ENCODE results near the gene HNF1B.

Gene HNF1B

DNA sequence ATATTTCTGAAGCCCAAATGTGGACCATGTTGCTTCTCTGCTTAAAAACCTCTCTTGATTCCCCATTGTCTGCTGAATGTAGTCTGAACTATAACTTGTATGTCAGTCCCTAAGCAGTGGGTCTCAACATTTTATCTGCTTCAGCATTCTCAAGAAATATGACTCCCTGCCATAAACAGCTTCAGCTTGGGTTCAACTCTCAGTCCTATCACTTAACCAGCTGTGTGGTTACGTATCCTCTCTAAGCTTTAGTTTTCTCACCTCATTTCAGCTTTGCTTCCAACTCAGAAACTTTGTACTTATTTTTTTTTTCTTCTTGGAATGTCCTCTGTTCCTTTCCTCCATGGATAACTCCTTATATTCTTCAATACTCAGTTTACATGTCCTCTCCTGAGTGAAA lies 97.0 kb downstream of the HNF1B start:
- H3K9ac ChIP-seq (ENCODE audit: low read length): no peak overlapping the region
- no peak overlapping the region for H4K5ac ChIP-seq (ENCODE audit: low read length)
- no peak overlapping the region for H2BK5ac ChIP-seq (ENCODE audit: low read length)
- no peak for DNase-seq
- H3K4me3 ChIP-seq (ENCODE audit: low read length): no peak overlapping the region
- no peaks in the 10 kb centered on the region for H3K36me3 ChIP-seq (ENCODE audit: control insufficient read depth, insufficient read depth, low read length)
- no peak overlapping the region for H4K8ac ChIP-seq (ENCODE audit: low read depth, low read length)
- no peak overlapping the region for H3K27ac ChIP-seq (ENCODE audit: low read depth, low read length)
- no peaks in the 10 kb centered on the region for H3K79me1 ChIP-seq (ENCODE audit: low read length)
- no peaks in the 10 kb centered on the region for H3K4me1 ChIP-seq (ENCODE audit: control insufficient read depth, low read depth, low read length)
- peaks cover 3% of the 10 kb centered on the region for H3K79me2 ChIP-seq (ENCODE audit: control insufficient read depth, insufficient read depth, low read length)
- no peak overlapping the region for H2AK5ac ChIP-seq (ENCODE audit: low read length)
- H3K4ac ChIP-seq (ENCODE audit: low read depth, low read length): no peak overlapping the region
- WGBS (ENCODE audit: extremely low coverage, insufficient coverage, low lambda C conversion rate): no CpG with 5 or more reads among the region's 1 CpG
- no peak overlapping the region for H2BK15ac ChIP-seq (replicated peaks; ENCODE audit: low read depth)
- no peak overlapping the region for H3K23ac ChIP-seq (ENCODE audit: low read length)
- no peak overlapping the region for H3K4me2 ChIP-seq (ENCODE audit: low read length)
- no peak overlapping the region for H3K18ac ChIP-seq (ENCODE audit: low read length)
- H3K56ac ChIP-seq (ENCODE audit: low read length): no peak overlapping the region
- peaks cover 4% of the 10 kb centered on the region for H3K27me3 ChIP-seq (ENCODE audit: insufficient read depth, low read length, poor library complexity)
- H2BK120ac ChIP-seq (ENCODE audit: low read depth, low read length): no peak overlapping the region

DNA sequence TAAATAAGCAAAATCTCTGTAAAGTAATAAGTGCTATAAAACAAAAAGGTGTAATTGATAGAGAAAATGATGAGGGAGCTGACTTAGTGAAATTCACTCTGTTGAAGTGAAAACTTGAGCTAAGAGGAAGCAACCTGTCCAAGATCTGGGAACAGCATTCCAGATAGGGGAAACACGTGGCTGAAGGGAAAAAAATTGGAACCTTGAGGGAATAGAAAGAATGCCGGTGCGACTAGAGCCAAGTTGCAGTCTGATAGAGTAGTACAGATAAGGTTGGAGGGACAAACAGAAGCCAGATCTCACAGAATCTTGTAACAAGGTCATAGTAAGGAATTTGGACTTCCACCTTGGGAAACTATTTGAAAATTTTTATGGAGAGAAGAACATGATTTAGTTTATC lies 101.0 kb downstream of the HNF1B start:
- Histone ChIP-seq H2BK15ac (replicated peaks; ENCODE audit: low read depth) (no peak overlapping the region), H4K5ac (ENCODE audit: low read length) (no peak overlapping the region), H3K27me3 (ENCODE audit: insufficient read depth, low read length, poor library complexity) (peaks cover 4% of the 10 kb centered on the region), H2BK120ac (ENCODE audit: low read depth, low read length) (no peak overlapping the region), H3K36me3 (ENCODE audit: control insufficient read depth, insufficient read depth, low read length) (no peaks in the 10 kb centered on the region), H2BK5ac (ENCODE audit: low read length) (no peak overlapping the region), H3K23ac (ENCODE audit: low read length) (no peak overlapping the region), H3K56ac (ENCODE audit: low read length) (no peak overlapping the region), H3K4ac (ENCODE audit: low read depth, low read length) (no peak overlapping the region), H3K27ac (ENCODE audit: low read depth, low read length) (no peak overlapping the region), H4K8ac (ENCODE audit: low read depth, low read length) (no peak overlapping the region), H3K4me3 (ENCODE audit: low read length) (no peak overlapping the region), H3K4me1 (ENCODE audit: control insufficient read depth, low read depth, low read length) (no peaks in the 10 kb centered on the region), H3K79me2 (ENCODE audit: control insufficient read depth, insufficient read depth, low read length) (peaks cover 21% of the 10 kb centered on the region), H3K9ac (ENCODE audit: low read length) (no peak overlapping the region), H3K79me1 (ENCODE audit: low read length) (peaks cover 1% of the 10 kb centered on the region), H3K4me2 (ENCODE audit: low read length) (no peak overlapping the region), H2AK5ac (ENCODE audit: low read length) (no peak overlapping the region), H3K18ac (ENCODE audit: low read length) (no peak overlapping the region)
- peak; percentile 5 for DNase-seq
- WGBS (ENCODE audit: extremely low coverage, insufficient coverage, low lambda C conversion rate): no CpG with 5 or more reads among the region's 3 CpGs

DNA sequence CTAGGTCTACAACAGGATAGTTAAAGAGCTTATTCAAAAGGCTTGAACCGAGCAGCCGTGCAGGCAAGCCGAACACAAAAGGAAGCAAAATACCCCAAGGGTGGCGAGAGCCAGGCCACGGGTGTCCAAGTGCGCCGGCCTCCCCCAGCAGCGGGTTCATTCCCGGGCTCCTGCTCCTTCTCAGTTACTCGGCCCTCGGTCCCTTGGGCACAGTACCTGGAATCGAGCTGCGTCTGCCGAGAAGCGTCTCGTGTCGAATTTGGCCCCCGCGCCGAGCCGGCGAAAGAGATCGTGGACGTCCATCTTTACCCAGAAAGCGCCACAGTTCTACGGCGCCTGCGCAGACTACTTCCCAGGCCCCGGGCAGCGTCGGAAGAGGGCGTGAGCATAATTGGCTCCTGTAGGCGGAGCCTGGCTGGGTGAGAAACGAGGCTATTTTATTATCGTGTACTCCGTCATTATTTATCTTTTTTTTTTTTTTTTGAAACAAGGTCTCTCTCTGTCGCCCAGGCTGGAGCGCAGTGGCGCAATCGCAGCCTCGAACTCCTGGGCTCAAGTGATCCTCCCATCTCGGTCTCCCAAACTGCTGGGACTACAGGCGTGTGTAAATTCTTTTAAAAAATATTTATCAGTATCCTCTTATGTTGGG lies 101.6 kb downstream of the HNF1B start, which contains the start of gene DDX52:
Gene DDX52, minus strand, starts transcription at position 329 of the 649 bp plus-strand sequence. Its CDS starts 26 bp downstream, at position 303.
- Histone ChIP-seq H3K9ac (ENCODE audit: low read length) (peak within 1 kb of the TSS; percentile 95), H3K79me2 (ENCODE audit: control insufficient read depth, insufficient read depth, low read length) (peaks cover 21% of the 10 kb centered on the region), H2BK120ac (ENCODE audit: low read depth, low read length) (no peak within 1 kb of the TSS), H3K36me3 (ENCODE audit: control insufficient read depth, insufficient read depth, low read length) (no peaks in the 10 kb centered on the region), H3K18ac (ENCODE audit: low read length) (peak within 1 kb of the TSS; percentile 81), H3K56ac (ENCODE audit: low read length) (peak within 1 kb of the TSS; percentile 94), H2BK15ac (replicated peaks; ENCODE audit: low read depth) (no peak within 1 kb of the TSS), H3K23ac (ENCODE audit: low read length) (peak within 1 kb of the TSS; percentile 99), H2BK5ac (ENCODE audit: low read length) (no peak within 1 kb of the TSS), H2AK5ac (ENCODE audit: low read length) (no peak within 1 kb of the TSS), H4K5ac (ENCODE audit: low read length) (no peak within 1 kb of the TSS), H3K27ac (ENCODE audit: low read depth, low read length) (no peak within 1 kb of the TSS), H3K4me3 (ENCODE audit: low read length) (peak within 1 kb of the TSS; percentile 97), H3K79me1 (ENCODE audit: low read length) (peaks cover 1% of the 10 kb centered on the region), H3K4me1 (ENCODE audit: control insufficient read depth, low read depth, low read length) (no peaks in the 10 kb centered on the region), H3K27me3 (ENCODE audit: insufficient read depth, low read length, poor library complexity) (peaks cover 4% of the 10 kb centered on the region), H3K4me2 (ENCODE audit: low read length) (peak within 1 kb of the TSS; percentile 80), H4K8ac (ENCODE audit: low read depth, low read length) (no peak within 1 kb of the TSS), H3K4ac (ENCODE audit: low read depth, low read length) (peak within 1 kb of the TSS; percentile 58)
- WGBS (ENCODE audit: extremely low coverage, insufficient coverage, low lambda C conversion rate): no CpG with 5 or more reads among the region's 43 CpGs
- DNase-seq: peak; percentile 89

DNA sequence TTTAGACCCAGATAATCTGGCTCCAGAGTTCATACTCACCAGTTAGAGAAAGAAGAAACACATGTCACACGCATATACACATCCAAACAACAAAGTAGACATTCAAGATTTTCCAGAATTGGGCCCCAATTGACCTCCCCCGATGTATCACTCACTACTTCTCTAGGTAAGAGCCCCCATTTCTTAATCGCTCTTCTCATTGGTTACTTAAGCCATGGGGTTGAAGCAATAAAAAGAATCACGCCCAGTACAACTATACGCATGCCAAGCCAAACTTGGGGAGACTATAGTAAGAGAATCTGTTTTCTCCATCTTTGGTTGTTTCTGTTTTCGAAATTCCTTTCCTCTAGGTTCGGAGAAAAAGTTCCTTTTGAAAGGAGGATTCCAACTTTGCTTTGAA lies 102.2 kb downstream of the HNF1B start:
- Histone ChIP-seq H2BK120ac (ENCODE audit: low read depth, low read length) (no peak overlapping the region), H3K4ac (ENCODE audit: low read depth, low read length) (peak overlapping the region; percentile 58), H3K4me1 (ENCODE audit: control insufficient read depth, low read depth, low read length) (no peaks in the 10 kb centered on the region), H3K23ac (ENCODE audit: low read length) (peak overlapping the region; percentile 99), H4K5ac (ENCODE audit: low read length) (no peak overlapping the region), H3K4me3 (ENCODE audit: low read length) (peak overlapping the region; percentile 97), H3K27me3 (ENCODE audit: insufficient read depth, low read length, poor library complexity) (peaks cover 4% of the 10 kb centered on the region), H3K79me2 (ENCODE audit: control insufficient read depth, insufficient read depth, low read length) (peaks cover 21% of the 10 kb centered on the region), H2AK5ac (ENCODE audit: low read length) (no peak overlapping the region), H3K79me1 (ENCODE audit: low read length) (peaks cover 1% of the 10 kb centered on the region), H2BK15ac (replicated peaks; ENCODE audit: low read depth) (no peak overlapping the region), H3K36me3 (ENCODE audit: control insufficient read depth, insufficient read depth, low read length) (no peaks in the 10 kb centered on the region), H2BK5ac (ENCODE audit: low read length) (no peak overlapping the region), H3K27ac (ENCODE audit: low read depth, low read length) (no peak overlapping the region), H3K56ac (ENCODE audit: low read length) (peak overlapping the region; percentile 94), H3K18ac (ENCODE audit: low read length) (peak overlapping the region; percentile 81), H3K4me2 (ENCODE audit: low read length) (peak overlapping the region; percentile 80), H4K8ac (ENCODE audit: low read depth, low read length) (no peak overlapping the region), H3K9ac (ENCODE audit: low read length) (peak overlapping the region; percentile 95)
- DNase-seq: peak; percentile 9
- no CpG with 5 or more reads among the region's 7 CpGs for WGBS (ENCODE audit: extremely low coverage, insufficient coverage, low lambda C conversion rate)

DNA sequence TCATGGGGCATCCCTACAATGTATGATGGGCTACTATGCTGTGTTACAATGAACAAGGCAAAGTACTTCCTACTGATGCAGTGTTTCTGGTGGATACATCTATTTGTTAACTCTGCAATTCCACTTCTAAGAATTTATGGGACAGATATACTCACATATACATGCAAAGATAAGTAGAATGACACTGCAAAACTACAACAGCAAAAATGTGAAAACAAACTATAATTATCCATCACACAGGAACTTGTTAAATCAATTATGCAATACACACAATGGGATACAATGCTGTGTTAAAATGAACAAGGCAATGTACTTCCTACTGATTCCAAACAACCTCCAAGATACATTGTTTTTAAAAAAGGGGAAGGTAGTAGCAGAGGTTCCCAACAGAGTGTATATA lies 104.8 kb downstream of the HNF1B start:
- H4K8ac ChIP-seq (ENCODE audit: low read depth, low read length): no peak overlapping the region
- H3K18ac ChIP-seq (ENCODE audit: low read length): no peak overlapping the region
- H3K56ac ChIP-seq (ENCODE audit: low read length): no peak overlapping the region
- peaks cover 1% of the 10 kb centered on the region for H3K79me1 ChIP-seq (ENCODE audit: low read length)
- H2BK120ac ChIP-seq (ENCODE audit: low read depth, low read length): no peak overlapping the region
- H3K23ac ChIP-seq (ENCODE audit: low read length): no peak overlapping the region
- no peak for DNase-seq
- no peaks in the 10 kb centered on the region for H3K27me3 ChIP-seq (ENCODE audit: insufficient read depth, low read length, poor library complexity)
- H3K4me2 ChIP-seq (ENCODE audit: low read length): no peak overlapping the region
- H3K36me3 ChIP-seq (ENCODE audit: control insufficient read depth, insufficient read depth, low read length): no peaks in the 10 kb centered on the region
- H3K27ac ChIP-seq (ENCODE audit: low read depth, low read length): no peak overlapping the region
- no peaks in the 10 kb centered on the region for H3K4me1 ChIP-seq (ENCODE audit: control insufficient read depth, low read depth, low read length)
- no peak overlapping the region for H2AK5ac ChIP-seq (ENCODE audit: low read length)
- H3K4me3 ChIP-seq (ENCODE audit: low read length): no peak overlapping the region
- H2BK5ac ChIP-seq (ENCODE audit: low read length): no peak overlapping the region
- no peak overlapping the region for H3K9ac ChIP-seq (ENCODE audit: low read length)
- H4K5ac ChIP-seq (ENCODE audit: low read length): no peak overlapping the region
- no peak overlapping the region for H3K4ac ChIP-seq (ENCODE audit: low read depth, low read length)
- no peak overlapping the region for H2BK15ac ChIP-seq (replicated peaks; ENCODE audit: low read depth)
- H3K79me2 ChIP-seq (ENCODE audit: control insufficient read depth, insufficient read depth, low read length): peaks cover 21% of the 10 kb centered on the region

DNA sequence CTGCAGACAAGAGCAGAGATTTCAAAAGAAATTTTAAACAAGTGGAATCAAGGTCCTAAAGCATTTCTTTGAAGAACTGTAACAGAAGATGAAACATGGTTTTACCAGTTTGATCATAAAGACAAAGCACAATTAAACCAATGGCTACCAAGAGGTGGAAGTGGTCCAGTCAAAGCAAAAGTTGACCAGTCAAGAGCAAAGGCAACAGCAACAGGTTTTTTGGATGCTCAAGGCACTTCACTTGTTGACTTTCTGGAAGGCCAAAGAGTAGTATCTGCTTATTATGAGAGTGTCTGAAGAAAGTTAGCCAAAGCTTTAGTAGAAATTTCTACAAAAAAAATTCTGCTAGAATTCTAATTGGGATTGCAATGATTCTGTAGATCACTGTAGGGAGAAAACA lies 106.9 kb downstream of the HNF1B start:
- Histone ChIP-seq H4K5ac (ENCODE audit: low read length) (no peak overlapping the region), H3K18ac (ENCODE audit: low read length) (no peak overlapping the region), H3K4me3 (ENCODE audit: low read length) (no peak overlapping the region), H3K56ac (ENCODE audit: low read length) (no peak overlapping the region), H3K4me2 (ENCODE audit: low read length) (no peak overlapping the region), H3K27me3 (ENCODE audit: insufficient read depth, low read length, poor library complexity) (no peaks in the 10 kb centered on the region), H2AK5ac (ENCODE audit: low read length) (no peak overlapping the region), H2BK5ac (ENCODE audit: low read length) (no peak overlapping the region), H3K79me1 (ENCODE audit: low read length) (peaks cover 1% of the 10 kb centered on the region), H3K4me1 (ENCODE audit: control insufficient read depth, low read depth, low read length) (no peaks in the 10 kb centered on the region), H4K8ac (ENCODE audit: low read depth, low read length) (no peak overlapping the region), H3K9ac (ENCODE audit: low read length) (no peak overlapping the region), H3K36me3 (ENCODE audit: control insufficient read depth, insufficient read depth, low read length) (no peaks in the 10 kb centered on the region), H3K27ac (ENCODE audit: low read depth, low read length) (no peak overlapping the region), H3K79me2 (ENCODE audit: control insufficient read depth, insufficient read depth, low read length) (peaks cover 18% of the 10 kb centered on the region), H2BK15ac (replicated peaks; ENCODE audit: low read depth) (no peak overlapping the region), H2BK120ac (ENCODE audit: low read depth, low read length) (no peak overlapping the region), H3K23ac (ENCODE audit: low read length) (no peak overlapping the region), H3K4ac (ENCODE audit: low read depth, low read length) (no peak overlapping the region)
- DNase-seq: no peak

Data from mesendoderm (in vitro differentiated cells).